T follicular helper cell (primary cell): ENCODE data around the gene PLEKHM3.

Experiments
- DNase-seq: peaks from one replicate; pipeline ENCODE4 v3.0.0-alpha.2; 2020; ENCODE audit warnings: low read depth

The PLEKHM3 gene

DNA sequence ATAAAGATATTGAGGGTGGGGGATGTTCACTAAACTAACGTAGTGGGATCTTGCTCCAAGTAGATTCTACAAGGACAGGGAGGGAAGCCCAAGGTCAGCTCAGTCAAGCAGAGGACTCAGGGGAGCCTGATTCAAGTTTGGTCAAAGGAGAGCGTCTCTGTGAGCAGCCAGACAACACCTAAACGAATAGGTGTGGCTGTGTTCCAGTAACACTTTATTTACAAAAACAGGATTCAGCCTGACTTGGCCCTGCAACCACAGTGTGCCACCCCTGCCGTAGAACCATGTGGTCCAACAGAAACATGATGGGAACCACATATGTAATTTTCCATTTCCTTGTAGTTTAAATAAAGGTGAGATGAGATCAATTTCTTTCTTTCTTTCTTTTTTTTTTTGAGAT is 237.5 kb downstream of the PLEKHM3 start:
- DNase-seq = no peak

DNA sequence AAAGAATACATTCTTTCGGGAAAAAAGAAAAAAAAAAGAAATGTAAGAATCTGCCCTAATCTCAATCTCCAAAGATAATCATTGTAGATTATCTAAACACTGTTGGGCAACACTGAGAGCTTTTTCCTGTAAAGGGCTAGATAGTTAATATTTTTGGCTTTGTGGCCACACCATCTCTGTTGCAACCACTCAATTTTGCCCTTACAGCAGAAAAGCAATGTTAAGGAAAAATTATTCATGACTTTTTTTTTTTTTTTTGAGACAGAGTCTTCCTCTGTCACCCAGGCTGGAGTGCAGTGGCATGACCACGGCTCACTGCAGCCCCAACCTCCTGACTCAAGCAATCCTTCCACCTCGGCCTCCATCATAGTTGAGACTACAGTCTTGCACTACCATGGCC is 238.3 kb downstream of the PLEKHM3 start:
- no peak for DNase-seq

DNA sequence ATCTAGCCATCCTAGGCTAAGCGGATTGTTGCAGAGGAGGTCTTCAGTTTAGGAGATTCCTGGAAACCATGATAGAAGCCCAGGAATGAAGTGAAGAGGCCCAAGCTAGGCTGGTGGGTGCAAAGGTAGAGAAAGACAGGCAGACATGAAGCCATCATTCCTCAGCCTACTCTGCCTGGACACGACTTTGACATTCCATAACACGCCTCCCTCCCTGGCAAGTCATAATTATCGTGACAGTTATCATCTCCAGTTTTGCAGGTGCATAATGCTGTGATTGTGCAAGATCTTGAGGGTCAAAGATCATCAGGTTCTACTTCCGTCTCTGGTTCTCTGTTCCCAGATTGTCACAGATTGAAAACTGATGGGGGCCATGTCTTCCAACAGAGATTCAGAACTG is 240.4 kb downstream of the PLEKHM3 start:
- DNase-seq = no peak

DNA sequence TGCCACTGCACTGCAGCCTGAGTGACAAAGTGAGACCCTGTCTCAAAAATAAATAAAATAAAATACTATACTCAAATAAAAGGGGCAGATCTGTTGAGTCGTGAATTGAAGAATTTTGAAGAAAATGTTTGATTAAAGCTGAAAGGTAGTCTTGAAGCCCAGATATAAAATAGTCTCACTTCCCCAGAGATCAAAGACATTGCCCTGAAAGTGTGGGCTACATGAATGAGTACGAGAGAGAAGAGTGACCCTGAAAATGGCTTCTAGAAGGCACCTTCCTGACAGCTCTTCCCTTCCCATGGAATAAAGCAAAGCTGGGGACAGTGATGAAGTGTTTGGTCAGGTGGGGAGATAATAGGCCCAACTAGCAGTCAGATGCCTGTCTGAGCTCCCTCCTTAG is 241.8 kb downstream of the PLEKHM3 start:
- no peak for DNase-seq

DNA sequence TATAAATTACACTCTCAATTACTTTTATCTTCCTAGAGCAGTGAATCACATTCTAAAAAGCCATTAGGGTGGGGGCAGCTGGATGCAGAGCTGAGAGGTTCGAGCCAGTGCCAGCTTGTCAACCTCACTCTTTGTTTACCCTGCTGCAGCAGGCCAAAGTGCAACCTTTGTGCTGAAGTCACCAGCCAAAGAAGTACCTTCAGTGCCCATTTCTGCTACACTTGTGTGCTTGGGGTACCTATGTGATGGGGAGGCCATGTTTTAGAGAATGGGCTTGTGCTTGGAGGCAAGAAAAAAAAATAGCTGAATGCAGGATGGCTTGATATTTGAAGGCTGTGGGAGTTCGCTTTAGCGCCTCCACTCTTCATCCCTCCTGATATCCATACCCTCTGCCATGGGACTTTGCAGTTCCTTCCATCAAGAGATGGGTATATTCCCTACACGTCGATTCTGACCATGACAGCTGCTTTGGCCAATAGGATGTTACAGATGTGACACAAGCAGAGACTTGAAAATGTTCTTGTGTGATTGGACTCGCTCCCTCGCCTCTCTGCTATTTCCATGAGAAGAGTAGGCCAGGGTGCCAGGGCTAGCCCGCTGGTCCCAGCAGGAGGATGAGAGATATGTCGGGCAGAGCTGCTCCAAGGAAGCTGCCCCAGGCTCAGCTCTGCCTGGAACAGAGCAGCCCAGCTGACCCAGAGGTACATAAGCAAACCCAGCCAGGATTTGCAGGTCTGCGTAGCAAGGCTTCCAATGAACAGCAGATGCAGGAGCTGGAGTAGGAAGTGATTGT is 242.9 kb downstream of the PLEKHM3 start:
- DNase-seq = no peak

DNA sequence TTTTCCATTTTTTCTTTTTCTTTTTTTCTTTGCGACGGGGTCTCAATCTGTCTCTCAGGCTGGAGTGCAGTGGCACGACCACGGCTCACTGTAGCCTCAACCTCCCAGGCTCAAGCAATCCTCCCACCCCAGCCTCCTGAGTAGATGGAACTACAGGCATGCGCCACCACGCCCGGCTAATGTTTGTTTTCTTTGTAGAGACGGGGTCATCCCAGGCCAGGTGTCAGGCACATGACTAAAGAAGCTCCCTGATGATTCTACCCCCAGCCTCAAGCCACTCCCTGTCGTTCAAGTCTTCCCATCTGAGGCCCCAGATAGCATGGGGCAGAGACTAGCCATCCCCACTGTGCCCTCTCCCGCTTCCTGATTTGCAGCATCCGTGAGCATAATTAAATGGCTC is 245.8 kb downstream of the PLEKHM3 start:
- no peak for DNase-seq

DNA sequence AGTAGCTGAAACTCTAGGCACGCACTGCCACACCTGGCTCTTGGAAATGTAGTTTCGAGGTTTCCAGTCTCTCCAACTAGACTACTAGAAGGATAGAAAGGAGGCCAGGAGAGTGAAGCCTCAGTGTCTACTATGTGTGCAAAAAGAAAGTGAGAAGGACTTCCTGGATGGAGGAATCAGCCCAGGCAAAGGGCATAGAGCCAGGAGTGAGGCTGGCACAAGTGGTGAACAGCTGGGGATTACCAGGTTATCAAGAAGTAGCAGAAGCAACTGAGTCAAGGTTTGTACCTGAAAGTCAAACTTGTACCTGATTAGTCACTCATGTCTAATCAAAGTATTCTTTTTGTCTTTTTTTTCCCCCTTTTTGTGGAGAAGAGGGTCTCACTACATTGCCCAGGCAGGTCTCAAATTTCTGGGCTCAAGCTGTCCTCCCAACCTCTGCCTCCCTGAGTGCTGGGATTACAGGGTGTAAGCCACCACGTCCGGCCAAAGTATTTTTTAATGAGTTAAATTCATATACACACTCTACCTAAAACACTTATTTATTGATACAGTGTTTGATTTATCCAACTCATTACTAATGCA is 246.9 kb downstream of the PLEKHM3 start:
- no peak for DNase-seq

DNA sequence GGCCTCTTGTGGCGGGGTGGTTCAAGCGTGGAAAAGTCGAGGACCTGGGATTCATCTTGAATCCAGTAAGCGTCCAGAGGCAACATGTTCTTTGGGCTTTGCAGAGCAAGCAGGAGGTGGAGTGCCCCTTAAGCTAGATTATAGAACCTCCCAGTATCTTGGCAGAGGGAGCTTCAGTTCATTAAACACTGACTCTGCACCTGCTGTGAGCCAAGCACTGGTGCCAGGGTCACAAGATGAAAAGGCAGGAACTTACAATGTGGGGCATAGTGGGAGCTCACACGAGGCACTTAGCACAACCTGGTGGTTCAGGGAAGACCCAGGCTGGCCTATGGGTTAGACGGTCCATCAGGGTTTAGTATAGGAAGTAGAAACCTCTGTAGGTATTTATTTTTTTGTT is 248.2 kb downstream of the PLEKHM3 start:
- no peak for DNase-seq

DNA sequence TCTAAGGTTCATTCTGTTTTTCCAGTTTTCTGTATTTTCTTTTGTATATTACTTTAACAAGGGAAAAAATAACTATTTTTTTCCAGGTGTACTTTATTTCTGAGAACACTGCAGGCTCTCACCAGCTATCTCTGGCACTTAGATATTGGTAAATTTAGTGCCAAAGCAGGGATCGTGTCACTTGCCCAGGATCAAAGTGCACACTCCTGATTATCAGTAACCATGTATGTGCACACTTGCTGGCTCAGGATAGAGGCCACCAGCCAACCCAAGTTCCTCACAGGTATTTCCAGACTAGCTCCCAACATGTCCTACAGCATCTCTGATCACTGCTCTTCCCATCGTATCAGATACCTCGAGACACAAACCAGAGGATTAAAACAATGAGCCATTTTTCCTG is 249.9 kb downstream of the PLEKHM3 start:
- no peak for DNase-seq

DNA sequence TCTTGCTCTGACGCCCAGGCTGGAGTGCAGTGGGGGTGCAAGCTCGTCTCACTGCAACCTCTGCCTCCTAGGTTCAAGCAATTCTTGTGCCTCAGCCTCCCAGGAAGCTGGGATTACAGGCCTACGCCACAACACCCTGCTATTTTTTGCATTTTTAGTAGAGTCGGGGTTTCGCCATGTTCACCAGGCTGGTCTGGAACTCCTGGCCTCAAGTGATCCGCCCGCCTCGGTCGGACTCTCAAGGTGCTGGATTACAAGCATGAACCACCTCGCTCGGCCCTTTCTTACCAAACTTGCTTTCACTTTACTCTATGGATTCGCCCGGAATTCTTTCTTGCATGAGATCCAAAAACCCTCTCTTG is 252.5 kb downstream of the PLEKHM3 start:
- DNase-seq = no peak

DNA sequence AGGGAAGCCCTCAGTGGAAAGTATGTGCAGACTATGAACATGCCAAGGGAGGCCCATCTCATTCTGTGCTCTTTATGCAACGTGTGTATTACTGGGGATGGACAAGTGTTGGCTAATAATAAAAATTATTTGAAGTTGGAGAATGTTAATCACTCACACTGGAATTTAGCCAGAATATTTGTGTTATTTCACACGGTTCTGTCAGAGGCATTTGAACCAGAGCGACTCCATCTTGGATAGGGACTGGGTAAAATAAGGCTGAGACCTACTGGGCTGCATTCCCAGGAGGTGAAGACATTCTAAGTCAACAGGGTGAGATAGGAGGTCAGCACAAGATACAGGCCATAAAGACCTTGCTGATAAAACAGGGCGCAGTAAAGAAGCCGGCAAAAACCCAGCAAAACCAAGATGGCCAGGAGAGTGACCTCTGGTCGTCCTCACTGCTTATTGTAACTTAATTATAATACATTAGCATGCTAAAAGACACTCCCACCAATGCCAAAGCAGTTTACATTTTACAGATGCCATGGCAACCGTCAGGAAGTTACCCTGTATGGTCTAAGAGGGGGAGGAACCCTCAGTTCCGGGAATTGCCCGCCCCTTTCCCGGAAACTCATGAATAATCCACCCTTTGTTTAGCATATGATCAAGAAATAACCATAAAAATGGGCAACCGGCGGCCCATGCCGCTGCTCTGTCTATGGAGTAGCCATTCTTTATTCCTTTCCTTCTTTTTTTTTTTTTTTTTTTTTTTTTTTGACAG is 253.1 kb downstream of the PLEKHM3 start:
- DNase-seq = no peak

DNA sequence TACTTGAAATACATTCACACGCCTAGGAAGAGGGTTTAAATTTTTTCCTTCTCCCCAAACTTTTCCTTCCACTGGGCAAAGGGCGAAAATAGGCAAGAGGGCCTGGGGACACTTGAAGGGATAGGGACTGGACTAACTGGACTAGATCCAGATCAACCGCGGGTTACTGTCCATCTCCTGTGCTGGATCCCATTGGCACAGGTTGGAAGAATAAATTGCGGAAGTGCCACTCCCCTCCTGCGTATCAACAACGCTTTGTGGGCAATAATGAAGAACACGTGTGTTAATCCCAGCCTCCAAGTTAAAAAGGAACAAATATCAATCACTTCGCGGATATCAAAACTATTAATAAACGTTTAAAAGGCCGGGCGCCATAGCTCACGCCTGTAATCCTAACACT is 253.9 kb downstream of the PLEKHM3 start:
- no peak for DNase-seq
